ENCODE data around the gene LIX1. TPM values are rescaled to one million over a fixed set of nuclear protein-coding genes. Genes with fewer than 3 reads are reported as not detected.

The LIX1 gene
- total RNA-seq, 4 donors from 2014 or later: 0.13 to 0.48 TPM; not detected in 2

DNA sequence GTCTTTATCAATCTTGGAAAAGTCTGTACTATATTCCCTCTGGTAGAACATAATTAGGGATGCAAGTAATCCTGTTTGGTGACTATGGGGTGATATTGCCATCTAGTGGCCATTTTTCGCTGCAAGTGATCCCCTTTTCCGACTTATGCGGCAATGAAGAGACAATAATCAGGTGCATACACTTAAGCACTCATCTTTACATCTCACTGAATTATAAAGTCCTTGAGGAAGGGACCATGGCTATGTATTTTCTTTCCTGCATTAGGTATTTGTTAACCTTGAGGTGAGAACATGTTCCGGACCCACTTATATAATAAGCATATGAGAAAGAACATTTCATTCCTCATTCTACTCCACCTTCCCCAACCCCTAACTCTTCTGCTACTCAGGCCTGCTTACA lies 19.6 kb upstream of the LIX1 start:
- TF ChIP-seq POLR2A (IDR thresholded peaks at IDR 0.05): no peak
- TF ChIP-seq POLR2AphosphoS5 (IDR thresholded peaks at IDR 0.05): no peak
- TF ChIP-seq, protein P1, sequence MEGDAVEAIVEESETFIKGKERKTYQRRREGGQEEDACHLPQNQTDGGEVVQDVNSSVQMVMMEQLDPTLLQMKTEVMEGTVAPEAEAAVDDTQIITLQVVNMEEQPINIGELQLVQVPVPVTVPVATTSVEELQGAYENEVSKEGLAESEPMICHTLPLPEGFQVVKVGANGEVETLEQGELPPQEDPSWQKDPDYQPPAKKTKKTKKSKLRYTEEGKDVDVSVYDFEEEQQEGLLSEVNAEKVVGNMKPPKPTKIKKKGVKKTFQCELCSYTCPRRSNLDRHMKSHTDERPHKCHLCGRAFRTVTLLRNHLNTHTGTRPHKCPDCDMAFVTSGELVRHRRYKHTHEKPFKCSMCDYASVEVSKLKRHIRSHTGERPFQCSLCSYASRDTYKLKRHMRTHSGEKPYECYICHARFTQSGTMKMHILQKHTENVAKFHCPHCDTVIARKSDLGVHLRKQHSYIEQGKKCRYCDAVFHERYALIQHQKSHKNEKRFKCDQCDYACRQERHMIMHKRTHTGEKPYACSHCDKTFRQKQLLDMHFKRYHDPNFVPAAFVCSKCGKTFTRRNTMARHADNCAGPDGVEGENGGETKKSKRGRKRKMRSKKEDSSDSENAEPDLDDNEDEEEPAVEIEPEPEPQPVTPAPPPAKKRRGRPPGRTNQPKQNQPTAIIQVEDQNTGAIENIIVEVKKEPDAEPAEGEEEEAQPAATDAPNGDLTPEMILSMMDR (IDR thresholded peaks at IDR 0.05): peak; percentile 75 to 78
- TF ChIP-seq EP300 (IDR thresholded peaks at IDR 0.05): peak; percentile 9
- no peak overlapping the region for H3K27ac ChIP-seq
- peaks cover 39% of the 10 kb centered on the region for H3K36me3 ChIP-seq
- H3K9me3 ChIP-seq: peaks cover 9% of the 10 kb centered on the region
- 23% methylated on average over 4 of the region's 4 CpGs for WGBS
- H3K4me3 ChIP-seq: no peak overlapping the region
- H3K4me1 ChIP-seq: no peaks in the 10 kb centered on the region
- no peak for DNase-seq (ENCODE audit: low spot score in 2 of 2)
- H3K27me3 ChIP-seq: no peaks in the 10 kb centered on the region

DNA sequence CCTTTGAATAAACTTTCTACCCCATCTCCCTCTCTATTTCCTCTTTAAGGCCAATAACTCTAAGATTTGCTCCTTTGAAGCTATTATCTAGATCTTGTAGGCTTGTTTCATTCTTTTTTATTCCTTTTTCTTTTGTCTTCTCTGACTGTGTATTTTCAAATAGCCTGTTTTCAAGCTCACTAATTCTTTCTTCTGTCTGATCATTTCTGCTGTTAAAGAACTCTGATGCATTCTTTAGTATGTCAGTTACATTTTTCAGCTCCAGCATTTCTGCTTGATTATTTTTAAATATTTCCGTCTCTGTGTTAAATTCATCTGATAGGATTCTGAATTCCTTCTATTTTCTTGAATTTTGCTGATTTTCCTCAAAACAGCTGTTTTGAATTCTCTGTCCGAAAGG lies 15.3 kb upstream of the LIX1 start:
- no peak for DNase-seq (ENCODE audit: low spot score in 2 of 2)
- H3K27me3 ChIP-seq: no peaks in the 10 kb centered on the region
- TF ChIP-seq EP300 (IDR thresholded peaks at IDR 0.05) (no peak), POLR2A (IDR thresholded peaks at IDR 0.05) (no peak), POLR2AphosphoS5 (IDR thresholded peaks at IDR 0.05) (no peak)
- TF ChIP-seq, protein P1 (IDR thresholded peaks at IDR 0.05): no peak
- H3K4me1 ChIP-seq: no peaks in the 10 kb centered on the region
- peaks cover 23% of the 10 kb centered on the region for H3K36me3 ChIP-seq
- 97% methylated on average over 2 of the region's 2 CpGs for WGBS
- no peak overlapping the region for H3K4me3 ChIP-seq
- H3K9me3 ChIP-seq: peaks cover 11% of the 10 kb centered on the region
- H3K27ac ChIP-seq: no peak overlapping the region

- WGBS: 93% methylated on average over 3 of the region's 3 CpGs
- no peaks in the 10 kb centered on the region for H3K27me3 ChIP-seq
- no peaks in the 10 kb centered on the region for H3K36me3 ChIP-seq
- no peak overlapping the region for H3K27ac ChIP-seq
- no peak for DNase-seq (ENCODE audit: low spot score in 2 of 2)
- TF ChIP-seq, protein P1 (IDR thresholded peaks at IDR 0.05): no peak
- TF ChIP-seq POLR2AphosphoS5 (IDR thresholded peaks at IDR 0.05) (no peak), EP300 (IDR thresholded peaks at IDR 0.05) (no peak), POLR2A (IDR thresholded peaks at IDR 0.05) (no peak)
- H3K4me3 ChIP-seq: no peak overlapping the region
- no peaks in the 10 kb centered on the region for H3K9me3 ChIP-seq
- no peaks in the 10 kb centered on the region for H3K4me1 ChIP-seq
Observed at GRCh38 chr5:97151370-97151769, 9.0 kb upstream of the LIX1 start.

GRCh38 chr5:97150401-97150800 lies 8.0 kb upstream of the LIX1 start:
- no peaks in the 10 kb centered on the region for H3K4me1 ChIP-seq
- H3K27ac ChIP-seq: no peak overlapping the region
- no peak for DNase-seq (ENCODE audit: low spot score in 2 of 2)
- no peaks in the 10 kb centered on the region for H3K27me3 ChIP-seq
- no peak overlapping the region for H3K4me3 ChIP-seq
- WGBS: 90% methylated on average over 1 of the region's 1 CpG
- H3K9me3 ChIP-seq: no peaks in the 10 kb centered on the region
- TF ChIP-seq POLR2AphosphoS5 (IDR thresholded peaks at IDR 0.05) (no peak), POLR2A (IDR thresholded peaks at IDR 0.05) (no peak)
- H3K36me3 ChIP-seq: no peaks in the 10 kb centered on the region

DNA sequence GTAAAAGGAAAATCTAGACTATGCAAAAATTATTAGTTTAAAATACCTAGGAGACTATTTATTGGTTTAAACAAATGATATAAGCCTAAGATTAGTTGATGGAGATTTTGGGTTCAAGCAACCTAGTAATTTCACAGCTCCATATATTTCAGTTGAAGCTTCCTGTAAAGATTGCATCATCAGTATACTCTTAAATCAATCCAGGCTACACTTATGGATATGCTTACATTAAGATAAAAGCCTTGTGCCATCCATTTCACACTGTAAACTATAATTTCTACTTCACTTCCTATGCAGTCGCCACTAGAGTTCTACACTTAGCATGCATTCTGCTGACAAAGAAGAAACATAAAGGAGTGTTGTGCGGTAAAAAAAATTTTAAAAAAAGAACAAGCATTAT lies 7.3 kb upstream of the LIX1 start:
- WGBS: 86% methylated on average over 2 of the region's 2 CpGs

More for the DNA sequence above, 7.3 kb upstream of the LIX1 start:
- Histone ChIP-seq H3K27me3 (no peaks in the 10 kb centered on the region), H3K36me3 (no peaks in the 10 kb centered on the region), H3K9me3 (no peaks in the 10 kb centered on the region), H3K4me1 (no peaks in the 10 kb centered on the region), H3K4me3 (no peak overlapping the region), H3K27ac (no peak overlapping the region)
- DNase-seq (ENCODE audit: low spot score in 2 of 2): no peak
- TF ChIP-seq, protein P1 (IDR thresholded peaks at IDR 0.05): no peak
- no peak for TF ChIP-seq POLR2AphosphoS5 (IDR thresholded peaks at IDR 0.05)
- TF ChIP-seq EP300 (IDR thresholded peaks at IDR 0.05): no peak
- no peak for TF ChIP-seq POLR2A (IDR thresholded peaks at IDR 0.05)
